ENCODE measurements around the gene ANKRD34A.

DNA sequence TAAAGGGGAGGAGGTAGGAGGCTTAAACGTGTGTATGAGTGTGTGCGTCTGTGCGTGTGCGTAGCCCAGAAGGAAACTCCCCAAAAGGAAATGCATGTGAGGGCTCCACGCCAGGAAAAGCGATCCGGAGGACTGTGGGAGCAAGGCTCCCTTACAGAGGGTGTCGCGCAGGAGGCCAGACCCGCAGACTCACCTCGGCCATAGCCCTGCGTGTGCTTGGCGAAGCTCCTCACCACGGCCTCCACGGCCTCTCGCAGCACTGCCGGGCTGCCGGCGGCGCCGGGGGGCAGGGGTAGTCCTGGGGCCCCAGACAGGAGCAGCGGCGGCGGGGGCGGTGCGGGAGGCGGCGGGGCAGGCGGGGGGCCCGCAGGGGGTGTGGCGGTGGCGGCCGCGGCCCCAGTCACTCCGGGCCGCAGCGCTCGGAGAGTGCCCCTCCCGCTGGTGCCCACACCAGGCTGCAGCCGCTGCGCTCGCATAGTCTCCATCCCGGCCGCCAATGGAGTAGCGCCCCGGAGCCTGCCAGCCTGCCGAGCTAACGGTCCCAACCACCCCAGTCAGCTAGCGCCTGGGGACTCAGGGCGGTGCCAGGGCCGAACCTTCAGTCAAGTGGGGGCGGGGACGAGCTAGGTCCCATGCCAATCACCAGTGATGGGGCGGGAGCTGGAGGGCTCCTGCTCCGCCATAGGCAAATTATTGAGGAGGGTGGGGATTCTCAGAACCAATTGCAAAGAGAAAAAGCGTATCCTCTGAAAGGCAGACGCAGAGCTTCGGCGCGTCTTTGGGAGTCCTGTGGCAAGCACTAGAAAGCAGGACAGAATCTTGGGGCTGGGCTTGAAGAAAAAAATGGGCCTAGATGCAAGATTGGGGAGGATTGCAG is 6.7 kb downstream of the ANKRD34A start, which contains the start of gene LIX1L:
- TF ChIP-seq, protein P1, sequence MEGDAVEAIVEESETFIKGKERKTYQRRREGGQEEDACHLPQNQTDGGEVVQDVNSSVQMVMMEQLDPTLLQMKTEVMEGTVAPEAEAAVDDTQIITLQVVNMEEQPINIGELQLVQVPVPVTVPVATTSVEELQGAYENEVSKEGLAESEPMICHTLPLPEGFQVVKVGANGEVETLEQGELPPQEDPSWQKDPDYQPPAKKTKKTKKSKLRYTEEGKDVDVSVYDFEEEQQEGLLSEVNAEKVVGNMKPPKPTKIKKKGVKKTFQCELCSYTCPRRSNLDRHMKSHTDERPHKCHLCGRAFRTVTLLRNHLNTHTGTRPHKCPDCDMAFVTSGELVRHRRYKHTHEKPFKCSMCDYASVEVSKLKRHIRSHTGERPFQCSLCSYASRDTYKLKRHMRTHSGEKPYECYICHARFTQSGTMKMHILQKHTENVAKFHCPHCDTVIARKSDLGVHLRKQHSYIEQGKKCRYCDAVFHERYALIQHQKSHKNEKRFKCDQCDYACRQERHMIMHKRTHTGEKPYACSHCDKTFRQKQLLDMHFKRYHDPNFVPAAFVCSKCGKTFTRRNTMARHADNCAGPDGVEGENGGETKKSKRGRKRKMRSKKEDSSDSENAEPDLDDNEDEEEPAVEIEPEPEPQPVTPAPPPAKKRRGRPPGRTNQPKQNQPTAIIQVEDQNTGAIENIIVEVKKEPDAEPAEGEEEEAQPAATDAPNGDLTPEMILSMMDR (IDR thresholded peaks at IDR 0.05): no peak
- peak; percentile 89 to 98 for TF ChIP-seq POLR2A (IDR thresholded peaks at IDR 0.05)

Measured in uterus (tissue), 2 donors.